ENCODE measurements around the gene OR51E1. TPM values are rescaled to one million over a fixed set of nuclear protein-coding genes. Genes with fewer than 3 reads are reported as not detected.

The OR51E1 gene
- polyA plus RNA-seq, 4 donors, result 1.1 to 4.6 TPM; not detected in 2

- H3K9me3 ChIP-seq (ENCODE audit: control insufficient read depth in 2 of 2, insufficient read depth in 1 of 2, low read depth in 1 of 2, low read length in 1 of 2), result no peaks in the 10 kb centered on the region
- 70 to 79% (median 70%) methylated on average over 7 of the region's 7 CpGs for WGBS, 3 donors
- H3K27me3 ChIP-seq (ENCODE audit: control insufficient read depth in 3 of 3, insufficient read depth in 3 of 3, low read length in 3 of 3), result peaks cover 0 to 5% (median 0%) of the 10 kb centered on the region in 3 donors
- no peak overlapping the region for H3K27ac ChIP-seq (ENCODE audit: low read depth in 1 of 3, low read length in 2 of 3)
- no peaks in the 10 kb centered on the region for H3K36me3 ChIP-seq (ENCODE audit: control insufficient read depth in 3 of 3, insufficient read depth in 2 of 3, low read depth in 1 of 3, low read length in 3 of 3)
- FAIRE-seq (no peak), DNase-seq (no peak)
- H3K4me3 ChIP-seq (ENCODE audit: low read depth in 1 of 3, low read length in 3 of 3), result no peak overlapping the region
- H3K4me1 ChIP-seq (ENCODE audit: control insufficient read depth in 3 of 3, insufficient read depth in 2 of 3, low read depth in 1 of 3, low read length in 2 of 3), result no peaks in the 10 kb centered on the region
Observed at GRCh38 chr11:4642043-4642442, 1.7 kb upstream of the OR51E1 start.

GRCh38 chr11:4643076-4643475, 706 bp upstream of the OR51E1 start:
- no peaks in the 10 kb centered on the region for H3K36me3 ChIP-seq (ENCODE audit: control insufficient read depth in 3 of 3, insufficient read depth in 2 of 3, low read depth in 1 of 3, low read length in 3 of 3)
- no peak overlapping the region for H3K27ac ChIP-seq (ENCODE audit: low read depth in 1 of 3, low read length in 2 of 3)
- FAIRE-seq (no peak), DNase-seq (no peak)
- no peak overlapping the region for H3K4me3 ChIP-seq (ENCODE audit: low read depth in 1 of 3, low read length in 3 of 3)
- 38 to 49% (median 41%) methylated on average over 5 of the region's 5 CpGs for WGBS, 3 donors
- H3K9me3 ChIP-seq (ENCODE audit: control insufficient read depth in 2 of 2, insufficient read depth in 1 of 2, low read depth in 1 of 2, low read length in 1 of 2), result no peaks in the 10 kb centered on the region
- no peaks in the 10 kb centered on the region for H3K4me1 ChIP-seq (ENCODE audit: control insufficient read depth in 3 of 3, insufficient read depth in 2 of 3, low read depth in 1 of 3, low read length in 2 of 3)
- H3K27me3 ChIP-seq (ENCODE audit: control insufficient read depth in 3 of 3, insufficient read depth in 3 of 3, low read length in 3 of 3), result peaks cover 0 to 9% (median 0%) of the 10 kb centered on the region in 3 donors

GRCh38 chr11:4644233-4644632, 451 bp downstream of the OR51E1 start:
- no peaks in the 10 kb centered on the region for H3K4me1 ChIP-seq (ENCODE audit: control insufficient read depth in 3 of 3, insufficient read depth in 2 of 3, low read depth in 1 of 3, low read length in 2 of 3)
- H3K36me3 ChIP-seq (ENCODE audit: control insufficient read depth in 3 of 3, insufficient read depth in 2 of 3, low read depth in 1 of 3, low read length in 3 of 3), result no peaks in the 10 kb centered on the region
- no peaks in the 10 kb centered on the region for H3K9me3 ChIP-seq (ENCODE audit: control insufficient read depth in 2 of 2, insufficient read depth in 1 of 2, low read depth in 1 of 2, low read length in 1 of 2)
- H3K27me3 ChIP-seq (ENCODE audit: control insufficient read depth in 3 of 3, insufficient read depth in 3 of 3, low read length in 3 of 3), result peaks cover 0 to 9% (median 0%) of the 10 kb centered on the region in 3 donors
- WGBS, 3 donors, result 58 to 68% (median 67%) methylated on average over 4 of the region's 4 CpGs
- no peak overlapping the region for H3K4me3 ChIP-seq (ENCODE audit: low read depth in 1 of 3, low read length in 3 of 3)
- DNase-seq, result no peak
- FAIRE-seq, result no peak
- H3K27ac ChIP-seq (ENCODE audit: low read depth in 1 of 3, low read length in 2 of 3), result no peak overlapping the region

- WGBS, 3 donors, result 62 to 77% (median 74%) methylated on average over 2 of the region's 2 CpGs
- no peak overlapping the region for H3K27ac ChIP-seq (ENCODE audit: low read depth in 1 of 3, low read length in 2 of 3)
Observed at GRCh38 chr11:4645974-4646373, 2.2 kb downstream of the OR51E1 start.

GRCh38 chr11:4647766-4648165, 4.0 kb downstream of the OR51E1 start:
- H3K27ac ChIP-seq (ENCODE audit: low read depth in 1 of 3, low read length in 2 of 3), result no peak overlapping the region
- no peaks in the 10 kb centered on the region for H3K36me3 ChIP-seq (ENCODE audit: control insufficient read depth in 3 of 3, insufficient read depth in 2 of 3, low read depth in 1 of 3, low read length in 3 of 3)
- H3K4me3 ChIP-seq (ENCODE audit: low read depth in 1 of 3, low read length in 3 of 3), result no peak overlapping the region
- DNase-seq, result no peak
- FAIRE-seq, result no peak
- no peaks in the 10 kb centered on the region for H3K4me1 ChIP-seq (ENCODE audit: control insufficient read depth in 3 of 3, insufficient read depth in 2 of 3, low read depth in 1 of 3, low read length in 2 of 3)
- peaks cover 0 to 9% (median 0%) of the 10 kb centered on the region in 3 donors for H3K27me3 ChIP-seq (ENCODE audit: control insufficient read depth in 3 of 3, insufficient read depth in 3 of 3, low read length in 3 of 3)
- H3K9me3 ChIP-seq (ENCODE audit: control insufficient read depth in 2 of 2, insufficient read depth in 1 of 2, low read depth in 1 of 2, low read length in 1 of 2), result no peaks in the 10 kb centered on the region
- WGBS, 3 donors, result 63 to 78% (median 71%) methylated on average over 4 of the region's 4 CpGs

More at GRCh38 chr11:4645974-4646373, 2.2 kb downstream of the OR51E1 start:
- H3K4me1 ChIP-seq (ENCODE audit: control insufficient read depth in 3 of 3, insufficient read depth in 2 of 3, low read depth in 1 of 3, low read length in 2 of 3), result no peaks in the 10 kb centered on the region
- DNase-seq (no peak), FAIRE-seq (no peak)
- peaks cover 0 to 9% (median 0%) of the 10 kb centered on the region in 3 donors for H3K27me3 ChIP-seq (ENCODE audit: control insufficient read depth in 3 of 3, insufficient read depth in 3 of 3, low read length in 3 of 3)
- H3K4me3 ChIP-seq (ENCODE audit: low read depth in 1 of 3, low read length in 3 of 3), result no peak overlapping the region
- no peaks in the 10 kb centered on the region for H3K36me3 ChIP-seq (ENCODE audit: control insufficient read depth in 3 of 3, insufficient read depth in 2 of 3, low read depth in 1 of 3, low read length in 3 of 3)
- no peaks in the 10 kb centered on the region for H3K9me3 ChIP-seq (ENCODE audit: control insufficient read depth in 2 of 2, insufficient read depth in 1 of 2, low read depth in 1 of 2, low read length in 1 of 2)

- WGBS, 3 donors, result 58 to 80% (median 73%) methylated on average over 2 of the region's 2 CpGs
- Histone ChIP-seq H3K36me3 (ENCODE audit: control insufficient read depth in 3 of 3, insufficient read depth in 2 of 3, low read depth in 1 of 3, low read length in 3 of 3) (no peaks in the 10 kb centered on the region), H3K4me1 (ENCODE audit: control insufficient read depth in 3 of 3, insufficient read depth in 2 of 3, low read depth in 1 of 3, low read length in 2 of 3) (no peaks in the 10 kb centered on the region), H3K27ac (ENCODE audit: low read depth in 1 of 3, low read length in 2 of 3) (no peak overlapping the region), H3K9me3 (ENCODE audit: control insufficient read depth in 2 of 2, insufficient read depth in 1 of 2, low read depth in 1 of 2, low read length in 1 of 2) (no peaks in the 10 kb centered on the region), H3K4me3 (ENCODE audit: low read depth in 1 of 3, low read length in 3 of 3) (no peak overlapping the region), H3K27me3 (ENCODE audit: control insufficient read depth in 3 of 3, insufficient read depth in 3 of 3, low read length in 3 of 3) (no peaks in the 10 kb centered on the region)
- DNase-seq (no peak), FAIRE-seq (no peak)
Observed at GRCh38 chr11:4654635-4655369, 11.0 kb downstream of the OR51E1 start.

- FAIRE-seq (no peak), DNase-seq (no peak)
- peaks cover 0 to 2% (median 0%) of the 10 kb centered on the region in 3 donors for H3K27me3 ChIP-seq (ENCODE audit: control insufficient read depth in 3 of 3, insufficient read depth in 3 of 3, low read length in 3 of 3)
- WGBS, 3 donors, result 48 to 66% (median 58%) methylated on average over 5 of the region's 5 CpGs
- no peaks in the 10 kb centered on the region for H3K9me3 ChIP-seq (ENCODE audit: control insufficient read depth in 2 of 2, insufficient read depth in 1 of 2, low read depth in 1 of 2, low read length in 1 of 2)
- no peaks in the 10 kb centered on the region for H3K4me1 ChIP-seq (ENCODE audit: control insufficient read depth in 3 of 3, insufficient read depth in 2 of 3, low read depth in 1 of 3, low read length in 2 of 3)
- H3K4me3 ChIP-seq (ENCODE audit: low read depth in 1 of 3, low read length in 3 of 3), result no peak overlapping the region
- H3K36me3 ChIP-seq (ENCODE audit: control insufficient read depth in 3 of 3, insufficient read depth in 2 of 3, low read depth in 1 of 3, low read length in 3 of 3), result no peaks in the 10 kb centered on the region
- H3K27ac ChIP-seq (ENCODE audit: low read depth in 1 of 3, low read length in 2 of 3), result no peak overlapping the region
Observed at GRCh38 chr11:4658629-4659445, 15.1 kb downstream of the OR51E1 start.

GRCh38 chr11:4662876-4663275, 19.1 kb downstream of the OR51E1 start:
- Histone ChIP-seq H3K4me1 (ENCODE audit: control insufficient read depth in 3 of 3, insufficient read depth in 2 of 3, low read depth in 1 of 3, low read length in 2 of 3) (no peaks in the 10 kb centered on the region), H3K4me3 (ENCODE audit: low read depth in 1 of 3, low read length in 3 of 3) (no peak overlapping the region), H3K27me3 (ENCODE audit: control insufficient read depth in 3 of 3, insufficient read depth in 3 of 3, low read length in 3 of 3) (peaks cover 0 to 3% (median 2%) of the 10 kb centered on the region in 3 donors), H3K36me3 (ENCODE audit: control insufficient read depth in 3 of 3, insufficient read depth in 2 of 3, low read depth in 1 of 3, low read length in 3 of 3) (no peaks in the 10 kb centered on the region), H3K9me3 (ENCODE audit: control insufficient read depth in 2 of 2, insufficient read depth in 1 of 2, low read depth in 1 of 2, low read length in 1 of 2) (no peaks in the 10 kb centered on the region), H3K27ac (ENCODE audit: low read depth in 1 of 3, low read length in 2 of 3) (no peak overlapping the region)
- WGBS, 3 donors, result 83 to 92% (median 84%) methylated on average over 6 of the region's 6 CpGs
- DNase-seq (no peak), FAIRE-seq (no peak)

Measured in small intestine (tissue), 7 donors.